Osteoblast (primary cell): ENCODE measurements around the gene ASGR2. TPM values are rescaled to one million over a fixed set of nuclear protein-coding genes. Genes with fewer than 3 reads are reported as not detected.
"Not testable (repeated sequence)": the region's sequence is repeated elsewhere in the genome, so short reads cannot be mapped to it uniquely, and the experiment has no call there.

Source experiments
- DNase-seq: peaks from one replicate; pipeline ENCODE4 v3.0.0; 2011; ENCODE audit warnings: low spot score, mixed read lengths; ENCODE audit not compliant: insufficient read length; ENCODE audit errors: missing footprints
- H2AFZ ChIP-seq: 2 replicates; pipeline ENCODE4 v1.6.0; 2011; ENCODE audit warnings: mild to moderate bottlenecking, low read length
- H3K27ac ChIP-seq: 2 replicates; pipeline ENCODE4 v1.5.1; 2011; ENCODE audit warnings: mild to moderate bottlenecking, low read depth, low read length, moderate library complexity
- H3K27me3 ChIP-seq: 2 replicates; pipeline ENCODE4 v1.6.0; 2012; ENCODE audit warnings: mild to moderate bottlenecking, control low read depth, inconsistent platforms, low read length, moderate library complexity; ENCODE audit not compliant: insufficient read depth
- H3K36me3 ChIP-seq: 2 replicates; pipeline ENCODE4 v1.5.1; 2011; ENCODE audit warnings: mild to moderate bottlenecking, low read length, control low read depth, moderate library complexity; ENCODE audit not compliant: insufficient read depth
- H3K4me1 ChIP-seq: 2 replicates; pipeline ENCODE4 v1.5.1; 2011; ENCODE audit warnings: mild to moderate bottlenecking, low read length, control low read depth, moderate library complexity; ENCODE audit not compliant: insufficient read depth
- H3K4me2 ChIP-seq: 2 replicates; pipeline ENCODE4 v1.6.0; 2011; ENCODE audit warnings: mild to moderate bottlenecking, low read length; ENCODE audit not compliant: insufficient read depth
- H3K4me3 ChIP-seq: fragments of 200-600 bp; sonication (generic); 3 replicates; pipeline ENCODE4 v1.5.1; 2012; ENCODE audit warnings: mild to moderate bottlenecking, low read length, inconsistent platforms; ENCODE audit not compliant: insufficient read depth
- H3K79me2 ChIP-seq: 2 replicates; pipeline ENCODE4 v1.6.0; 2012; ENCODE audit warnings: mild to moderate bottlenecking, low read length, control low read depth, inconsistent platforms; ENCODE audit not compliant: insufficient read depth
- H3K9me3 ChIP-seq: 2 replicates; pipeline ENCODE4 v1.5.1; 2011; ENCODE audit warnings: low read depth, low read length, control low read depth
- H4K20me1 ChIP-seq: 2 replicates; pipeline ENCODE4 v1.6.0; 2012; ENCODE audit warnings: mild to moderate bottlenecking, low read length, control low read depth; ENCODE audit not compliant: insufficient read depth
- CTCF ChIP-seq: IDR thresholded peaks from 2 replicates; pipeline ENCODE4 v1.5.1; 2011; ENCODE audit warnings: mild to moderate bottlenecking, low read depth, low read length, moderate library complexity; ENCODE audit errors: extremely low read depth
- total RNA-seq: library from RNA; depleted of rRNA; stranded (reverse); fragments of >200 nt; gene quantifications from 2 replicates; pipeline ENCODE4 v1.2.3, GENCODE V29; 2012

Gene ASGR2
- total RNA-seq, 1 donor: under 0.01 TPM

DNA sequence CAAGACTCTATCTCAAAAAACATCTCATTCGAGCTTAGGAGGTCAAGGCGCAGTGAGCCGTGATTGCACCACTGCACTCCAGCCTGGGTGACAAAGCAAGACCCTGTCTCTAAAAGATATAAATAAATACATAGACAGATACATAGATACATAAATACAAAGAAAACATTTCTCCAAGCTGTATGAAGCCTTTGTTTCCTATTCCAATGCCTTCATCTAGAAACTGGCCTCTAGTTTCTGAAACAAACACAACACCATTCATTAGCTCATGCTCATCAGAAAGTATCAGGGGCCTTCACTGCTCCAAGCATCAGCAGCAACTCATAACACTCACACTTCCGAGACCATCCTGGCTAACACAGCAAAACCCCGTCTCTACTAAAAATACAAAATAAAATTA is 10.3 kb upstream of the ASGR2 start:
- DNase-seq: peak; percentile 14
- Histone ChIP-seq H3K9me3 (no peaks in the 10 kb centered on the region), H3K79me2 (no peaks in the 10 kb centered on the region), H4K20me1 (no peaks in the 10 kb centered on the region), H3K4me1 (peaks cover 4% of the 10 kb centered on the region), H3K27ac (no peak overlapping the region), H3K27me3 (peaks cover 2% of the 10 kb centered on the region), H3K4me2 (no peak overlapping the region), H3K36me3 (no peaks in the 10 kb centered on the region), H2AFZ (no peak overlapping the region), H3K4me3 (no peak overlapping the region)
- no peak for TF ChIP-seq CTCF

DNA sequence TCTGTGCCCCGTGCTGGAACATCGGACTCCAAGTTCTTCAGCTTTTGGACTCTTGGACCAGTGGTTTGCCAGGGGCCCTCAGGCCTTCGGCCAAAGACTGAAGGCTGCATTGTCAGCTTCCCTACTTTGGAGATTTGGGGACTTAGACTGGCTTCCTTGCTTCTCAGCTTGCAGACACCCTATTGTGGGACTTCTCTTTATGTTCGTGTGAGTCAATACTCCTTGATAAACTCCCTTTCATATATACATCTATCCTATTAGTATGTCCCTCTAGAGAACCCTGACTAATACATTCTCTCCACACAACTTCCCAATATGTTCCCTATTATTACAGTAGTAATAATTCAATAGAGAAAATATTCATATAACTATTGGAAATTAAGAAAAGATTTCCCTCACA is 9.2 kb upstream of the ASGR2 start:
- no peak overlapping the region for H2AFZ ChIP-seq
- peaks cover 7% of the 10 kb centered on the region for H3K27me3 ChIP-seq
- no peak overlapping the region for H3K4me2 ChIP-seq
- H3K36me3 ChIP-seq: no peaks in the 10 kb centered on the region
- no peaks in the 10 kb centered on the region for H3K79me2 ChIP-seq
- TF ChIP-seq CTCF: no peak
- peaks cover 4% of the 10 kb centered on the region for H3K4me1 ChIP-seq
- H3K9me3 ChIP-seq: no peaks in the 10 kb centered on the region
- H4K20me1 ChIP-seq: no peaks in the 10 kb centered on the region
- no peak for DNase-seq
- no peak overlapping the region for H3K4me3 ChIP-seq
- no peak overlapping the region for H3K27ac ChIP-seq

DNA sequence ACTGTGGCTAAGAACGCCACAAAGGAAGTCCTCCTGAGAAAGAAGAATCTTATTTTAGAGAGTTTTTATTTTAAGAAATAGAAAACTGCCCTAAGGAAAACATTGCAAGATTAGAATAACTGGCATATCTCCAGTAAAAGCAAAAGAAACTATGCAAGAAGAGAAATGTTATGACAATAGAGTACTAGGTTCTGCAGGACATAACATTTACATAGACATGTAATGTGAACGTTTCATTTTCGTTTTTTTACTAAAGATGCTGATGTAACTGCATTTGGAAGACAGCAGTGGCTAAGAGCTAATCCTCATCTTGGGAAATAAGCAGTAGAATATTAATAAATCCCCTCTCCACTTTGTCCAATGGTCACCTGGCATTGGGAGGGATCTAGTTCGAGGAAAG is 7.8 kb upstream of the ASGR2 start:
- Histone ChIP-seq H3K36me3 (no peaks in the 10 kb centered on the region), H4K20me1 (no peaks in the 10 kb centered on the region), H3K27ac (no peak overlapping the region), H2AFZ (no peak overlapping the region), H3K79me2 (no peaks in the 10 kb centered on the region), H3K4me3 (no peak overlapping the region), H3K4me2 (no peak overlapping the region), H3K27me3 (peaks cover 10% of the 10 kb centered on the region), H3K9me3 (no peaks in the 10 kb centered on the region), H3K4me1 (peaks cover 4% of the 10 kb centered on the region)
- TF ChIP-seq CTCF: no peak
- DNase-seq: peak; percentile 79

- not testable (repeated sequence) for DNase-seq, H3K4me2 ChIP-seq, H3K4me1 ChIP-seq, H2AFZ ChIP-seq, H3K9me3 ChIP-seq, H3K4me3 ChIP-seq, H3K36me3 ChIP-seq, H4K20me1 ChIP-seq, H3K79me2 ChIP-seq, H3K27me3 ChIP-seq, H3K27ac ChIP-seq
These were observed 6.0 kb upstream of the ASGR2 start for GRCh38 chr17:7120635-7121034.
